Measurements from ENCODE around the gene GRB10.
"Not testable (repeated sequence)": the region's sequence is repeated elsewhere in the genome, so short reads cannot be mapped to it uniquely, and the experiment has no call there.

Gene GRB10

GRCh38 chr7:50779427-50779826 is 3.3 kb downstream of the GRB10 start:
- no peak for DNase-seq (ENCODE audit: low read depth in 3 of 3)

- no peak for DNase-seq (ENCODE audit: low read depth in 3 of 3)
Measured at GRCh38 chr7:50778189-50778588, 4.5 kb downstream of the GRB10 start.

GRCh38 chr7:50775836-50776235 is 6.9 kb downstream of the GRB10 start:
- no peak for DNase-seq (ENCODE audit: low read depth in 3 of 3)

- DNase-seq (ENCODE audit: low read depth in 3 of 3) = no peak
Measured at GRCh38 chr7:50775231-50775630, 7.5 kb downstream of the GRB10 start.

- DNase-seq (ENCODE audit: low read depth in 3 of 3) = no peak
Measured at GRCh38 chr7:50774319-50774718, 8.4 kb downstream of the GRB10 start.

GRCh38 chr7:50773071-50773470 is 9.6 kb downstream of the GRB10 start:
- DNase-seq (ENCODE audit: low read depth in 3 of 3) = not testable (repeated sequence)

GRCh38 chr7:50771120-50772002 is 11.3 kb downstream of the GRB10 start:
- DNase-seq (ENCODE audit: low read depth in 3 of 3) = no peak

GRCh38 chr7:50768485-50769474 is 13.9 kb downstream of the GRB10 start:
- no peak for DNase-seq (ENCODE audit: low read depth in 3 of 3)

GRCh38 chr7:50766849-50767207 is 15.9 kb downstream of the GRB10 start:
- no peak for DNase-seq (ENCODE audit: low read depth in 3 of 3)

GRCh38 chr7:50766106-50766848 is 16.4 kb downstream of the GRB10 start:
- DNase-seq (ENCODE audit: low read depth in 3 of 3) = no peak

- DNase-seq (ENCODE audit: low read depth in 3 of 3) = no peak
Measured at GRCh38 chr7:50762337-50762736, 20.4 kb downstream of the GRB10 start.

GRCh38 chr7:50761713-50762112 is 21.0 kb downstream of the GRB10 start:
- DNase-seq (ENCODE audit: low read depth in 3 of 3) = no peak

GRCh38 chr7:50757703-50758390 is 24.8 kb downstream of the GRB10 start:
- DNase-seq (ENCODE audit: low read depth in 3 of 3) = no peak

- no peak for DNase-seq (ENCODE audit: low read depth in 3 of 3)
Measured at GRCh38 chr7:50756180-50756579, 26.5 kb downstream of the GRB10 start.

- no peak for DNase-seq (ENCODE audit: low read depth in 3 of 3)
Measured at GRCh38 chr7:50754684-50755083, 28.0 kb downstream of the GRB10 start.

GRCh38 chr7:50754241-50754640 is 28.5 kb downstream of the GRB10 start:
- DNase-seq (ENCODE audit: low read depth in 3 of 3) = no peak

- DNase-seq (ENCODE audit: low read depth in 3 of 3) = no peak
Measured at GRCh38 chr7:50752422-50752821, 30.3 kb downstream of the GRB10 start.

GRCh38 chr7:50751146-50751545 is 31.6 kb downstream of the GRB10 start:
- no peak for DNase-seq (ENCODE audit: low read depth in 3 of 3)

GRCh38 chr7:50749896-50750295 is 32.8 kb downstream of the GRB10 start:
- no peak for DNase-seq (ENCODE audit: low read depth in 3 of 3)

GRCh38 chr7:50748472-50748871 is 34.2 kb downstream of the GRB10 start:
- no peak for DNase-seq (ENCODE audit: low read depth in 3 of 3)

- DNase-seq (ENCODE audit: low read depth in 3 of 3) = no peak
Measured at GRCh38 chr7:50745835-50746234, 36.9 kb downstream of the GRB10 start.

Data from stimulated activated CD4-positive, alpha-beta T cell treated with anti-CD3 and anti-CD28 coated beads, TNF-alpha, amount 100 ng/mL, for 4 hours (primary cell).